Retinal pigment epithelial cell (primary cell): ENCODE measurements around the gene ANKRD10.

Source experiments
- DNase-seq: peaks from one replicate; pipeline ENCODE4 v3.0.0-alpha.2; 2010; ENCODE audit warnings: low read depth
- H3K4me3 ChIP-seq: 2 replicates; pipeline ENCODE4 v1.5.1; 2011; ENCODE audit warnings: mild to moderate bottlenecking, low read length, control low read depth, moderate library complexity
- TF ChIP-seq, protein P1 (sequence below): conservative IDR thresholded peaks from 2 replicates; pipeline ENCODE4 v1.5.1; 2011; ENCODE audit warnings: low read depth, low read length, control low read depth, inconsistent platforms

ANKRD10 gene

DNA sequence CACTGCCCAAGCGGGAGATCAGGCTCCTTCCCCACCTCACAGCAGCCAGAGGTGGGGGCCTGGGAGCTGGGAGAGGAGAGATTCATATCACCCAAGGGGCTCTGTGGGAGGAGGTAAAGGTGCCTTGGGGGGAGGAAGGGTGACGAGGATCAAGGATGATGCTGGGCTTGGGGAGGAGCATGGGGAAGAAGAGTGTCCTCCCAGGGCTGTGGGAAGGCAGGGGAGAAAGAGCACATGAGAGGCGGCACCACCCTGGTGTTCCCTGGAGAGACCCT is 82.7 kb downstream of the ANKRD10 start:
- H3K4me3 ChIP-seq, result no peak overlapping the region
- no peak for DNase-seq
- TF ChIP-seq, protein P1, sequence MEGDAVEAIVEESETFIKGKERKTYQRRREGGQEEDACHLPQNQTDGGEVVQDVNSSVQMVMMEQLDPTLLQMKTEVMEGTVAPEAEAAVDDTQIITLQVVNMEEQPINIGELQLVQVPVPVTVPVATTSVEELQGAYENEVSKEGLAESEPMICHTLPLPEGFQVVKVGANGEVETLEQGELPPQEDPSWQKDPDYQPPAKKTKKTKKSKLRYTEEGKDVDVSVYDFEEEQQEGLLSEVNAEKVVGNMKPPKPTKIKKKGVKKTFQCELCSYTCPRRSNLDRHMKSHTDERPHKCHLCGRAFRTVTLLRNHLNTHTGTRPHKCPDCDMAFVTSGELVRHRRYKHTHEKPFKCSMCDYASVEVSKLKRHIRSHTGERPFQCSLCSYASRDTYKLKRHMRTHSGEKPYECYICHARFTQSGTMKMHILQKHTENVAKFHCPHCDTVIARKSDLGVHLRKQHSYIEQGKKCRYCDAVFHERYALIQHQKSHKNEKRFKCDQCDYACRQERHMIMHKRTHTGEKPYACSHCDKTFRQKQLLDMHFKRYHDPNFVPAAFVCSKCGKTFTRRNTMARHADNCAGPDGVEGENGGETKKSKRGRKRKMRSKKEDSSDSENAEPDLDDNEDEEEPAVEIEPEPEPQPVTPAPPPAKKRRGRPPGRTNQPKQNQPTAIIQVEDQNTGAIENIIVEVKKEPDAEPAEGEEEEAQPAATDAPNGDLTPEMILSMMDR, result no peak

DNA sequence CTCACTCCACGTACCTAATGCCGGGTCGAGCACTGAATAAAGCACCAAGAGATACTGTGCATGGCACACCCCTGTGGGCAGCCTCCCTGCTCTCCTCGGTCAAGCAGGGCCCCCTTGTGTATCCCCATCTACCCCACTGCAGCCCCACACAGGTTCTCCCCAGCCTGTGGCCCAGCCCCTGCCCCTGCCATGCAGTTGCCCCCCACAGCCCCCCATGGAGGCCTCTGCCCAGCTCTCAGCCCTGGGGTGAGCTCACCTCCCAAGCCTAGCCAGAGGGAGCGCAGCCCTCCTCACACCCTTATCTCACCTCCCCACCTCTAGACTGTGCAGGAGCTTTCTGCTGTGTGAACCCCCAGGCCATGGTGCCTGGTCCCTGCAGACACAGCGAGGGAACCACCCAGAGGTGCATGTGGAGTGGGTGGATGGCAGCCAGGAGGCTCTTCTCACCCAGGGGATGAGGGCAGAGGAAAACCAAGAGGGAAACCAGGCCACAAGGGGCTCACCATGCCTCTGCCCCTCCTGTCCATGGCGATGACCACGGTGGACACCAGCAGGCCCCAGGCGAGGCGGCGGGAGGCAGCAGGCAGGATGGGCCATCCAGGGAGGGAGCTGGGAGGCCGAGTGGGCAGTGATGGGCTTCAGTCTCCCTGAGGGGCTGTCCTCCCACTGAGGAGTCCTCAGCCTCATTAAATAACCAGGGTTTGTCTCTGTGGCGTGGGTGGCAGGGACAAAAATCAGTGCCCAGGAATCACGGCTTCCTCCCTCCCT is 83.2 kb downstream of the ANKRD10 start:
- TF ChIP-seq, protein P1, result no peak
- no peak for DNase-seq
- no peak overlapping the region for H3K4me3 ChIP-seq

DNA sequence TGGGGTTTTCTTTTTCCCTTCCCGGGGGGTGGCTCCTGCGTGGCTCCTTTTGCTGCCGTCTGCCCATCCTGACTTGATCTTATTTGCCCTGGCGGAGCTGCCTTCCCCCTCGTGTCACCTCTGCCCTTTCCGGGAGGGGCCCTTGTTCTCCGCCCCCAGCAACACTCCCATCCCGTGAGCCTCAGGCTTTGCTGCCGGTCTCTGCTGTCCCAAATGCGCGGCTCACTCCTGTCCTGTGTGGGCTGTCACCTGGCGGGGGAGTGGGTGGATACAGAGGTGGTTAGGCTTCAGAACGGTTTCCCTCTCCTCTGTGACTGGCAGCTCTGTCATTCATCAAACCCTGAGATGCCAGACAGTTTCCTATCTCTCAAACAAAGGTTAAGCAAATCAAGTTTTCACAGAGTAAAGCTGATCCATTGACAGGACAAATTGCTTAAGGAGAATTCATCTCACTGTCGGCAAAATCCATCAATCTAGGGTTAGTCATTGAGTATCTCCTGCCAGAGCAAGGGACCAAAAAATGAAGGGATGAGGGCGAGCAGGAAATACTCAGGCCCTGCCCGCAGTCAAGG is 84.0 kb downstream of the ANKRD10 start:
- TF ChIP-seq, protein P1, result no peak
- H3K4me3 ChIP-seq, result no peak overlapping the region
- DNase-seq, result no peak

DNA sequence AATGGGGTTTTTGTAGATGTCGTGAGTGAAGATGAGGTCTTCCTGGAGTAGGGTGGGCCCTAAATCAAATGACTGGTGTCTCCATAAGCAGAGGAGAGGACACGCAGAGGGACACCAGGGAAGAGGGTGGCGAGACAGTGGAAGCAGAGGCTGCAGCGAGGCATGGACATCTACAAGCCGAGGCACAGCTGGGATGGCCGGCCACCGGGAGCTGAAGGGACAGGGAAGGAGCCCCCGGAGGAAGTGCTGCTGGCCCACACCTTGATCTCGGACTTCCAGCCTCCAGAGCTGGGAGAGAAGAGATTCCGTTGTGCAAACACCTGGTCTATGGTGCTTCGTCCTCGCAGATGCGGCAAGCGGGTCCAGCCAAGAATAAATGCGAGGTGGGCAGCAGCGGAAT is 84.5 kb downstream of the ANKRD10 start:
- H3K4me3 ChIP-seq, result no peak overlapping the region
- TF ChIP-seq, protein P1, result no peak

DNA sequence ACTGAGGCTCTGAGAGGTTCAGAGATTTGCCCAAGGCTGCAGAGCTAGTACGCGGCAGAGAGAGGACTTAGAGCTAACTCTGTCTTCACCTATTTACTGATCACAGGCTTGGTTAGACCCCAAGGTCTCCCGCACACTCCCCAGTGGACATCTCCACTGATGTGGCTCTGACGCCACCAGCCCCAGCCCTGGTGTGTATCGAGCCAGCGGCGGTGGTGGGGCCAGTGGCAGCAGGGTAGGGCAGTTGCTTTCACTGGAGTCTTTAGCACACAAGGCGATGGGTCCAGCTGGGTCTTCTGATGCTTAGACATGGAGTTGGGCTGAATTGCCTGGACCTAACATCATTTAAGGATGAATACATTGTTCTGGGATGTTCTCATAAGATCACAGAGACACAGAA is 85.4 kb downstream of the ANKRD10 start:
- DNase-seq, result no peak
- no peak overlapping the region for H3K4me3 ChIP-seq
- TF ChIP-seq, protein P1, result no peak

More for the DNA sequence above, 84.5 kb downstream of the ANKRD10 start:
- DNase-seq, result no peak

DNA sequence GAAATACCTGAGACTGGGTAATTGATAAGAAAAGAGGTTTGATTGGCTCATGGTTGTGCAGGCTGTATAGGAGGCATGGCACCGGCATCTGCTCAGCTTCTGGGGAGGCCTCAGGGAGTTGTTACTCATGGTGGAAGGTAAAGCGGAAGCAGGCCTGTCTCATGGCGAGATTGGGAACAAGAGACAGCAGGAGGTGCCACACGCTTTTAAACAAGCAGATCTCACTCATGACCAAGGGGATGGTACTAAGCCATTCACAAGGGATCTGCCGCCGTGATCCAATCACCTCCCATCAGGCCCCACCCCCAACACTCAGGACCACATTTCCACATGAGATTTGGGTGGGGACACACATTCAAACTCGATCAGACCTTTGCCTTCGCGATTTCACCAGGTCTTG is 86.2 kb downstream of the ANKRD10 start:
- H3K4me3 ChIP-seq, result no peak overlapping the region
- TF ChIP-seq, protein P1, result no peak
- no peak for DNase-seq
